22Rv1 (cell line): ENCODE data around the gene NEURL1B.

Experiments
- CTCF ChIP-seq: fragments of 450-650 bp; IDR thresholded peaks from 2 replicates; pipeline ENCODE4 v1.5.1; 2017; ENCODE audit warnings: mild to moderate bottlenecking
- ZFX ChIP-seq: fragments of 450-650 bp; IDR thresholded peaks from 2 replicates; pipeline ENCODE4 v1.6.1; 2017; ENCODE audit warnings: antibody characterized with exemption, borderline replicate concordance

GRCh38 chr5:172602783-172603231, 38.3 kb upstream of the NEURL1B start:
- TF ChIP-seq CTCF (no peak), ZFX (no peak)
